Left hindlimb (tissue), 1 donor: ENCODE results near the gene GALNTL6.
"Not testable (repeated sequence)": the region's sequence is repeated elsewhere in the genome, so short reads cannot be mapped to it uniquely, and the experiment has no call there.

Source experiments
- DNase-seq: peaks from one replicate; pipeline ENCODE4 v3.0.0-alpha.2; 2018

Gene GALNTL6

GRCh38 chr4:172830295-172830764, 1017.1 kb downstream of the GALNTL6 start:
- no peak for DNase-seq

DNA sequence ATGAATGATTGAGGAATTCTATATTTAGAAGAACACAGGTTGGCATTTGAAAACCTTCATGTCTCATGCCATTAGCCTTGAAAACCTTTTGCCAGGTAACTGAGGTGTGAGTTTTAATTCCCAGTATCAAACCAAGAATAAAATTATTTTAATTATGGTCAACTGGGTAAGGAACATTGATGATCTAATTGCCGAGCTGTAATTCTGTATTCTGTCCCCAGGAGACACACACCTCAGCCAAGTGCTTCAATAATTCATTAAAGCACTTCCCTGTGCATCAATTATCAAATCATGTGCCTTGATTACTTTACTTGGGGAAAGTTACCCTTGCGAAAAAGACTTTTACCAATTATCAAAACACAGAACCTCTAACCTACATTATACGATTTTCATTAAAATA, 1023.5 kb downstream of the GALNTL6 start:
- DNase-seq, result no peak

DNA sequence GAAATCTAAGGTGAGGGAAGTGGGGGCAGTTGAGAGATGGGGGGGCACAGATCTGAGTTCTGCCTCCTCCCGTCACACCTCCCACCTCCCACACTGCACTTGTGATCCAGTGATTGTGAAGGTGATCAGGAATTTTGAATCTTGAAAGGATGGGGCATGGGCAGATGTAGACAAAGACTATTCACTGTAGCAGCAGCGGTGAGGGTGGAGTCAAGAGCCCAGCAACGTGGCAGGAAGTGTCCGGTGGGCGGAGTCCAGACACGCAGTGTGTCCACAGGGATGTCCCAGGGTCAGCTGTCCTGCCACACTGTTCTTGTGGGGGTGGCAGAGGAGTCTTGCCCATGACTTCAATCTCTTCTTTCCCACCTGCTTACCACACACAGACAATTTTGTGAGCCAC, 1024.9 kb downstream of the GALNTL6 start:
- DNase-seq, result no peak

DNA sequence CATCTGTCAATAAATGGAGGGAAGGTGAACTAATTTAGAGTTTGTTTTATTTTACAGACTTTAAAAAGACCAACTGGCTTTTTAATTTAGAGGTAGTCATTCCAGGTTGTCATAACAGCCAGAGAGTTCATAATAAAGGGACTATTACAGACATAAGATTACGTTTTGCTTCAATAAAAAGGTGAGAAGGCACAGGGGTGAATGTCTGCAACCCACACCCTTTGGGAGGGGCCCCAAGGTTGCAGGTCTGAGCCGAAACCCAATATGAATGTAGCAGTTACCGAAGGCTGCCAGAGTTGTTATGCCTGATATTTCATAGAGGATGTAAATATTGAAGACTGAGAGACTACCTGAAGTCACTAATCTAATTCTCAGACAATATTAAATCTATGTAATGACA, 1025.7 kb downstream of the GALNTL6 start:
- no peak for DNase-seq

- DNase-seq, result no peak
Observed at GRCh38 chr4:172842779-172843178, 1029.6 kb downstream of the GALNTL6 start.

GRCh38 chr4:172843192-172843591, 1030.0 kb downstream of the GALNTL6 start:
- no peak for DNase-seq

DNA sequence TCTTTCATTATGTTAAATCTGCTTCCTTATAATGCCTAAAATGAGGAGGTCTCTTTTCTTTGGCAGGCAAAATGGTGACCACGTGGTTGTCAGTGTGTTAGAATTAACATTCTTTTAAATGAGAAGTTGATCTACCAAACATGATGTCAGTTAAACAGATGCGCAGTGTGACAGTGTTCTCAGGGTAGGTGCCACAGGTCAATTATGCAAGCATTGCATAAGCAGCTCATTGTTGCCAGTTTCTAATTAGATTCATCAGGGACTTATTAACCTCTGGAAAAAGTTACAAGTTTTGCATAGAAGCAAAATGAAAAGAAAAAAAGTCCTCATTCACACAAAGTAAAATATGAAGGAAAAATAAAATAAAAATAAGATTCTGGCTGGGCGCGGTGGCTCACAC, 1031.4 kb downstream of the GALNTL6 start:
- no peak for DNase-seq

- no peak for DNase-seq
Observed at GRCh38 chr4:172845281-172845680, 1032.1 kb downstream of the GALNTL6 start.

GRCh38 chr4:172850838-172851237, 1037.6 kb downstream of the GALNTL6 start:
- DNase-seq, result no peak

DNA sequence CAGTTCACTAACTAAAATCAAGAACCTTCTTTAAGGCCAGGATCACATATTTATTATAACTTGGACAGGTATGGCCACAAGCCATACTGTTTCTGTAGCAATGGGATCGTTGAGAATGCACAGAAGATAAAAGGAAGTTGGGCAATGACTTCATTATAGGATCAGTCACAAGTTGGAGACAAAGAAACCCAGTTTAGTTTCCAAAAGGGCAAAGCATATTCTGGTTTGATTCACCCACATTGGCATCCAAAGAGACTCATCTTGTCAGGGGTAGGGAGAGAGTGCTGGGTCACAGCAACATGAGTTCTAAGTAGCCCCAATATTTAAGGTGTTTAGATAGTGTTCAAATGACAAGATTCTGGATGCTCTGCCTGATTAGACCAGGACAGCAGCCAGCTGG, 1038.3 kb downstream of the GALNTL6 start:
- DNase-seq, result no peak

DNA sequence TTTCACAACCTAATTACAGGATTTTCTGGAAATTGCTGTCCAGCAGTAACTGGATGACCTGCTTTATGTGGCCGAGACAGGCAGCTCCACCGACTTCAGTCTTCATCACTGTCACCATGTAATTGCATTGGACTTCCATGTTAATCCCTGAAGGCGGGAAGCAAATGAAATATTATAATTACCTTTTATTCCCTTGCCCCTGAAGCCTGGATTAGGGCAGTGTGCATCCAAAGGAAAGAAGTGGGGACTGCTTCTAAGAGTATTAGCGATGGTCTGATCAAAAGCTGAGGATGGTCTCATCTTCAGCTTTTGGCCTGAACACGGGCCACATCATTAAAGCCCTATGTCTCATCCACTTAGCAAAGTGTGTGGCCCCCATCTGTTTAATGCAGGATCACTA, 1043.8 kb downstream of the GALNTL6 start:
- no peak for DNase-seq

- no peak for DNase-seq
Observed at GRCh38 chr4:172858731-172859230, 1045.6 kb downstream of the GALNTL6 start.

GRCh38 chr4:172865103-172865502, 1051.9 kb downstream of the GALNTL6 start:
- no peak for DNase-seq

GRCh38 chr4:172865531-172866127, 1052.4 kb downstream of the GALNTL6 start:
- no peak for DNase-seq

- DNase-seq, result no peak
Observed at GRCh38 chr4:172866421-172866820, 1053.2 kb downstream of the GALNTL6 start.

DNA sequence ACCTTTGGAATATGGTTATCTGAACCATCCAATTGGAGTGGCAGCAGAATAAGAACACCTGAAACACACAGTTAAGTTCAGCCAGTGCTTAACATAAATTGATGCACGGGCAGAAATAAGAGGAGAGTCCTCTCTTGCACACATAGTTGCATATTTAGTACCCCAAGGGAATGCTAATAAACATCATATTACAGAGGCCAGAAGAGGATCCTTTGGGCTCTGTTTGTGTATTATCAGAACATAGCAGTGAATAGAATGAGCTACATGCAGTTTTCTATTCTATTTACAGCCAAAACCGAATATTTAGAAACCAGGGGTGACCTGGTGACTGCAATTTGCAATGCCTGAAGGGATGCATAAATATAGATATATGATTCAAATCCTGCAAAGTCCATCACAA, 1054.6 kb downstream of the GALNTL6 start:
- no peak for DNase-seq

DNA sequence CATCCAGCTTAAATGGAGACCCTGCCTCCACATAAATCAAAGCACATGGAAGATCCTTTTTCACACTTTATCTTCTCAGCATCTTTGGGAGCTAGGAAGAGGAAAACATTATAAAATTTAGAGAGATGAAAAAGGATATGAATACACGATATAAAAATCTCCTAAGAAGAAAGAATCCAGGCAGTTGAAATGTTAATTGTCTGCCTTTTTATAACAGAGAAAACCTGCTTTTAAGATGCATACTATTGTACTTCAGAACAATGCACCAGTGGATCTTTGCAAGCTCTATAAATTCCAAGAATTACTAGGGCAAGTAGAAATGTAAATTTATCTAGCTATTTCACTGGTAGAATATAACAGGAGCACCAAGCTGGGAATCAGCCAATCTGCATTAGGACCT, 1055.1 kb downstream of the GALNTL6 start:
- no peak for DNase-seq

GRCh38 chr4:172869621-172870268, 1056.5 kb downstream of the GALNTL6 start:
- DNase-seq, result no peak

DNA sequence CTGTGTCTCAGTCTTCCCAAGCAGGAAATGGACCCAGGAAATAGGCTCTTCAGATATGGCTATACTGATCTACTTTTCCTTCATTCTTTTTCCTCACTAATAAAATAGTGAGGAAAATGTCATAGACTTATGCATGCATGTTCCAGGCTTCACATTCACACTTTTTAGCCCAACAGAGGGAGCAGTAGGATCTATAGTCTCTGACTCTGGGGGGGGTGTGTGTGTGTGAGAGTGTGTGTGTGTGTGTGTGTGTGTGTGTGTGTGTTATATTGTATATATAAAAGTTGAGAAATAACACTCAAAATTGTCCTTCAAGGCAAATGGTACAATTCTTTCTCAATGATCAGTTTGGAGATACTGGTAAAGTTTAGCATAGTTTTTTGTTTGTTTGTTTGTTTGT, 1058.2 kb downstream of the GALNTL6 start:
- DNase-seq, result no peak

GRCh38 chr4:172874944-172875343, 1061.7 kb downstream of the GALNTL6 start:
- no peak for DNase-seq

GRCh38 chr4:172876394-172876793, 1063.2 kb downstream of the GALNTL6 start:
- no peak for DNase-seq

GRCh38 chr4:172881645-172882044, 1068.4 kb downstream of the GALNTL6 start:
- DNase-seq, result no peak

- not testable (repeated sequence) for DNase-seq
Observed at GRCh38 chr4:172887358-172887757, 1074.2 kb downstream of the GALNTL6 start.

DNA sequence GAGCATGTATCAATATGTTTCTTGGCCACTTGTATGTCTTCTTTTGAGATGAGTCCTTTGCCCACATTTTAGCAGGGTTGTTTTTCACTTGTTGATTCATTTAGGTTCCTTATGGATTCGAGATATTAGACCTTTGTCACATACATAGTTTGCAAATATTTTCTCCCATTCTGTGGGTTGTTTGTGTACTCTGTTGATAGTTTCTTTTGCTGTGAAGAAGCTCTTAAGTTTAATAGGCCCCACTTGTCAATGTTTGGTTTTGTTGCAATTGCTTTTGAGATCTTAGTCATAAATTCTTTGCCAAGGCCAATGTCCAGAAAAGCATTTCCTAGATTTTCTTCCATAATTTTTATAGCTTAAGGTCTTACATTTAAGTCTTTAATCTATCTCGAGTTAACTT, 1074.8 kb downstream of the GALNTL6 start:
- DNase-seq, result no peak

DNA sequence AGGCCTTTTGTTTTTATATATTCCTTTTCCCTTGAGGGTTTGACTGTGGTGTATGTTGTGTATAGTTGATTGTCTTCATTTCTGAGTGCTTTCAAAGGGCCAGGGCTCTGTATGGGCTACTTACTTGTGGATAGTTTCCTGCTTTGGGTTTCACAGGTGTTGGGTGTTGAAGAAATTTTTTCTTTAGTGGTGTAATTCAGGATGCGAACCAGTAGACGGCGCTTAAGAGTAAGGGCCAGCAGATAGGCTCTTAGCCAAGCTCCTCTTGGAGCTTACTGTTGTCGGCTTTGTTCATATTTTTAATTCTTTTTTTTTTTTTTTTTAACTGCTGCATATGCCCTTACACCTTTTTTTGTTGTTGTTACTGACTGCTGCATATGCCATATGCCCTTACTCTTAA, 1079.1 kb downstream of the GALNTL6 start:
- no peak for DNase-seq
